ENCODE results near the gene HIRA. TPM values are rescaled to one million over a fixed set of nuclear protein-coding genes. Genes with fewer than 3 reads are reported as not detected.

HIRA gene
- total and polyA plus RNA-seq, 9 of the 15 experiments (the other 6 are each of a cell fraction or from before 2014, with no cell fraction given): 0.96 to 132 (median 58.4) TPM

- Histone ChIP-seq H3K9ac (ENCODE audit: insufficient read depth in 1 of 2, low read depth in 2 of 2, low read length in 2 of 2) (0 out of 4 replicates have a peak overlapping the region, but pooled peaks of 1 of the 2 experiments have one; percentile 2), H3K79me2 (ENCODE audit: control insufficient read depth, insufficient read depth, low read length) (peaks cover 4% of the 10 kb centered on the region; the same call in 2 of the 3 replicates), H4K20me1 (replicated peaks; ENCODE audit: control insufficient read depth, insufficient read depth, low read length) (0 out of 2 replicates have a peak, but pooled peaks cover 5% of the 10 kb centered on the region), H3K4me1 (replicated peaks in 1 of 2; ENCODE audit: control insufficient read depth in 2 of 2, insufficient read depth in 2 of 2, low read length in 2 of 2) (peaks cover 30 to 34% of the 10 kb centered on the region in 2 experiments), H3K9me3 (replicated peaks; ENCODE audit: control insufficient read depth, insufficient read depth, low read depth, low read length) (no peaks in the 10 kb centered on the region), H3K36me3 (ENCODE audit: control insufficient read depth, insufficient read depth, low read length) (peaks cover 92% of the 10 kb centered on the region), H3K4me2 (ENCODE audit: insufficient read depth, low read length) (no peak overlapping the region), H3K27me3 (ENCODE audit: control insufficient read depth in 2 of 2, insufficient read depth in 2 of 2, low read length in 2 of 2) (no peaks in the 10 kb centered on the region), H3K9me1 (ENCODE audit: control insufficient read depth, insufficient read depth, low read length) (peaks cover 6% of the 10 kb centered on the region), H2AFZ (ENCODE audit: low read depth, low read length) (no peak overlapping the region), H3K4me3 (no peak overlapping the region), H3K27ac (ENCODE audit: extremely low read depth, low read depth, low read length) (no peak overlapping the region)
- DNase-seq (ENCODE audit: extremely low read depth in 1 of 4, low spot score in 3 of 4) (no peak), FAIRE-seq (no peak), ATAC-seq (no peak)
- in situ Hi-C loops (cut with MboI) (no loop called here), intact Hi-C loops (cut with micrococcal nuclease) (no loop called here)
- ChIA-PET POLR2A (interaction anchor here (0.8 to 15.8 kb wide), 5 partner anchors 8 to 222 kb away, joined by 3 to 245 read pairs (median 3); partner anchors contain the start of genes HIRA and MRPL40), CTCF (ENCODE audit: low intra/inter-chr PET ratio) (no interaction called here)
- no TSS peak for BruUV-seq (replicated peaks)
- WGBS (ENCODE audit: insufficient coverage, low coverage, missing lambda C conversion rate): 97% methylated on average over 4 of the region's 4 CpGs
- TF ChIP-seq E2F5 (CRISPR knock-in tag; IDR thresholded peaks at IDR 0.05): peak; percentile 83; the same call in 1 of the 2 replicates
- TF ChIP-seq BRF1 (IDR thresholded peaks at IDR 0.05; ENCODE audit: borderline replicate concordance, extremely low read depth, insufficient read length): no peak
- no peak for TF ChIP-seq ZNF586 (CRISPR knock-in tag; conservative IDR thresholded peaks at IDR 0.05)
- no peak for TF ChIP-seq ESRRA (IDR thresholded peaks at IDR 0.05; ENCODE audit: borderline replicate concordance, low read depth)
- TF ChIP-seq RBM22 (IDR thresholded peaks at IDR 0.05; ENCODE audit: low read depth, low read length, poor library complexity, severe bottlenecking): no peak
- TF ChIP-seq PRPF4 (IDR thresholded peaks at IDR 0.05; ENCODE audit: insufficient read depth, low read depth, low read length, poor library complexity, severe bottlenecking): no peak
- TF ChIP-seq TCF3 (CRISPR knock-in tag; IDR thresholded peaks at IDR 0.05): no peak
- no peak for TF ChIP-seq ZNF24 (IDR thresholded peaks at IDR 0.05)
- TF ChIP-seq ZFP36 (IDR thresholded peaks at IDR 0.05; ENCODE audit: low read depth, low read length, partially characterized antibody): no peak
- no peak for TF ChIP-seq ZBTB49 (CRISPR knock-in tag; IDR thresholded peaks at IDR 0.05; ENCODE audit: borderline replicate concordance)
- no peak for TF ChIP-seq MXI1 (IDR thresholded peaks at IDR 0.05; ENCODE audit: low read depth, low read length)
- TF ChIP-seq TAL1 (IDR thresholded peaks at IDR 0.05): no peak
- peak; percentile 26; the same call in 1 of the 2 replicates for TF ChIP-seq HDAC6 (IDR thresholded peaks at IDR 0.05; ENCODE audit: low read depth, low read length)
- TF ChIP-seq POLR3A (IDR thresholded peaks at IDR 0.05; ENCODE audit: borderline replicate concordance, extremely low read depth, insufficient read depth, insufficient read length): no peak
- TF ChIP-seq MAZ (CRISPR knock-in tag; conservative IDR thresholded peaks at IDR 0.05 in 1 of 2, IDR thresholded peaks at IDR 0.05 in 1 of 2): no peak
- no peak for TF ChIP-seq ZNF311 (CRISPR knock-in tag; IDR thresholded peaks at IDR 0.05)
- no peak for TF ChIP-seq MTA2 (IDR thresholded peaks at IDR 0.05; ENCODE audit: low read depth)
- TF ChIP-seq PYGO2 (tag; IDR thresholded peaks at IDR 0.05): no peak
- TF ChIP-seq SMARCA4 (IDR thresholded peaks at IDR 0.05): no peak
- TF ChIP-seq ESRRB (CRISPR knock-in tag; IDR thresholded peaks at IDR 0.05; ENCODE audit: borderline replicate concordance): no peak
- TF ChIP-seq SOX6 (IDR thresholded peaks at IDR 0.05): no peak
- TF ChIP-seq ZNF347 (CRISPR knock-in tag; IDR thresholded peaks at IDR 0.05; ENCODE audit: low read depth): no peak
Observed at GRCh38 chr22:19401483-19401882, 30.1 kb downstream of the HIRA start.
